HG03064 (cell line): ENCODE measurements around the gene CYSTM1.
A peak's percentile ranks its signal among the peaks of the same experiment; 100 is the strongest.
"Not testable (repeated sequence)": the region's sequence is repeated elsewhere in the genome, so short reads cannot be mapped to it uniquely, and the experiment has no call there.

Experiments used
- ATAC-seq: cut with Tn5 transposase; IDR thresholded peaks from one replicate; pipeline ENCODE4 v1.9.1; 2021; ENCODE audit warnings: low read depth; ENCODE audit not compliant: unreplicated experiment

Gene CYSTM1

DNA sequence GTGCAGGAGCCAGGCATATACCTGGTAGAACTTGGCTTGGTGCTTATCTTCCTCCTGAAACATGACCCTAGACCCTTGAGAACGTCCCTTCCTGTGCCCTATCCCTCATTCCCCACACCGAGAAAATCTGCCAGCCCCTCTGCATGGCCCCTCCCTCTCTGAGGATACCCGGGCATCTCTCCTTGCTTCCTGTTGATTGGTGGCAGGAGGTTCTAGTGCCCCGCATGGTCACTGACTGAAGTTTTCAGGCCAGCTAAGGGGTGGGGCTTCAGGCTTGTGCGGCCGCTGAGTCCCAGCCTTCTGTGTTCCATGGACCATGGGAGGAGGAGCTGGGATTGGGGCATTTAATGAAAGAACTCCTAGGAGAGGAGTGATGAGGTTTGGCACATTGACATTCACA lies 26.5 kb upstream of the CYSTM1 start:
- ATAC-seq = no peak

DNA sequence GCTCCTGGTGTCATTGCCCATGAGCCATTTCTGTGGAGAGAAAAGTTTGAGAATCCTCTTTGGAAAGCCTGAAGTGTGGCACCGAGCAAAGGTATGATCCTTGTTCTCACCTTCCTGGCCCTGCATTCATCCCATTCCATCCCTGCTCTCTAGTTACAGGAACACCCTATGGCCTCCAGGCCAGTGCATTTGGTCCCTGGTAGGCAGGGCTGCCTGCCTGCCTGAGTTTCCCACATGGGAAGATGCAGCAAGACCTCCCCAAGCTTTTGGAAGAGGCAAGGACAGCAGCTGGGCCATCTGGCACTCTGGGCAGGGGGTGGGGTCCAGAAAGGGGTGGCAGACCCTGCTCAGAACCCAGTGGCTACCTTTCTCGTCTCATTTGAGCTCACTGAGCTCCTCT lies 24.8 kb upstream of the CYSTM1 start:
- ATAC-seq = no peak

DNA sequence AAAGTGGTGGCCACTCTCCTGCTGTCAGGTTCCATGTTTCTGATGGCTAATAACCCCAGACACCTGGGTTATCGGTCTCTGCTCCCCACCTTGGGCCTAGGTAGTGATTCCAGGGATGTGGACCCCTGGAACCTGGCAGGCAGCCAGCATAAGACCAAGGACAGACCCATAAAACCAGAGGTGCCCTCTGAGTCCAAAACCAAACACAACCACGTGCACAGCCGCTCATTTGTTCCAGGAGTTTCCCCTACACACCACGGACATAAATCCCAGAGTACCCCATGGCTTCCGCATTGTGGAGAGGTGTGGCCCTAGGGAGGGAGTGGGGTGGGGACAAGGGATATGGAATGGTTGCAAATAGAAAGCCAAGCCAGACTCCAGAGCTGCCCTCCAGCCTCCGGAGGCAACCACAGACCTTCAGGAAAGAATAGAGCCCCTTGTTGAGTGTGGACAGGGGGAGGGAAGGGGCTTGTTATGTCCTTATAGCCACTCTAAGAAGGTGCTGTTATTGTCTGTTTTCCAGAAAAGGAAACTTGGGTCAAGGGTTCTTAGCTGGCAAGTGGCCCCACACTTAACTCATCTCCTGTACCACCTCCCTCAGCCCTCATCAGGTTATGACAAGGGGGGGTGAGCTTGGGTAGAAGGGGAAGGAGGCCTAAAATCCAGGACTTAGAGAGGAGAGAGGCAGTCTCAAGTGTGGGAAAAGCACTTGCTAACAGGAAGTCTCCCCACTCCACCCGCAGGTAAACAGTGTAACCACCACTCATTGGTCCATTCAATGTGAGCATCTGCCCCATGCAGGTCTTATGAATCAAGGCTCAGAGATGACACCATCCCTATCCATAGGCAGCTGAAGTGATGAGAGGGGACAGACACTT lies 23.6 kb upstream of the CYSTM1 start:
- ATAC-seq = no peak

DNA sequence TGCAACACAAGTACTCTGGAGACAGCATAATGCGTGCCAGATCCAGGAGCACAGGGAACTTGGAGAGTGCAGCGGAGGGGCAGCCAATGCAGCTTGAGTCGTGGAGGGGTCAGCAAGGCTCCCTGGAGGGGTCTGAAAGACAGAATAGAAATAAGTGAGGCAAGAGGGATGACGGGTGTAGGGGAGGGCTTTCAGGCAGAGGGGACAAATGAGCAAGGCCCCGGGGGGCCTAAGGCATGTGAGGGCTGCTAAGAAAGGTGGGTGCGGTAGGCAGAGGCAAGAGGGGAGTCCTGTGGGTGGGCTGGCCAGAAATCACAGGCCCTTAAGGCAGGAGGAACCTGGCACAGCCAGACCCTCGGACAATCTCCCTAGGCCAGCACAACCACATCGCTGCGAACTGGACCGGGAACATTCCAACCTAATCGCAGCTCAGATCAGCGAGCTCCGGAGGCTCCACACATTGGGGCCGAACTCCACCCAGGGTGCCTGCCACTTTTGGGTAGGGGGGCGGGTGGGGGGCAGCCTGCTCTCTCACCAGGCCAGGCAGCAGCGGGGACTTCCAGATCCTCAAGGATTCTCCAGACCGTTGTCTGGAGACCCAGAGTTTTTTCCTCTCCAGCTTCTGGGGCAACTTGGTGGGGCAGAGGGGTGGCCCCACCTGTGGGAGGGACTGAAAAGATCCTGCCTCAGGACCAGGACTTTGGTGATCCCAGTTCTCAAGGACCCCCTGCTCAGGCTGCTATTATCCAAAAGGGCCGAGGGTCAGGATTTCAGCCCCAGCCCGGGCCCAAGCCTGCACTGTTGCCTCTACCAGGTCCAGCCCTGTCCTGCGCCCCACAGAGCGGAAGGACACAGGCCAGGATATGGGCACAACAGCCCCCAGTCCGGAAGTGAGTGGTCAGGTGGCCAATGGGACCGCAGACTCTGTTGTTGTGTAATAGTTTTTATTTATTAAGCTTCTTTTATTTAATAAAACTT lies 22.7 kb upstream of the CYSTM1 start:
- ATAC-seq = no peak

DNA sequence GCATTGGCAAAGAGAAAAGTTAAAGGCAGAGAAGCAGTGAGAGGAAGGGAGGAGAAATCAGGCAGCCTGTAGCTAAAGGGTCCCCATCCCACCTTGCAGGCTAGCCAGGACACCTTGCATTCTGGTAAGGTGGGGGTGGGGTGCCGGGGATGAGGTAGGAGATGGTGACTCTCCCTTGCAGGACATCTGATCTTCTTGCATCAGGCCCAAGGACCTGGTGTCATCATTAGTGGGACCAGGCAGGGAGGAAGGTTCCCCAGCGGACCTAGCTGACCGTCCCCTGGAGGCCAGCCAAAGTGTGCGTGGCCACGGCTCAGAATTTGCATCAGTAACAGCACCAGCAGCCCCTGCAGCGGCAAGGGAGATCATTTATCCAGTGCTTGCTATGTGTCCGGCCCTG lies 21.7 kb upstream of the CYSTM1 start:
- no peak for ATAC-seq

DNA sequence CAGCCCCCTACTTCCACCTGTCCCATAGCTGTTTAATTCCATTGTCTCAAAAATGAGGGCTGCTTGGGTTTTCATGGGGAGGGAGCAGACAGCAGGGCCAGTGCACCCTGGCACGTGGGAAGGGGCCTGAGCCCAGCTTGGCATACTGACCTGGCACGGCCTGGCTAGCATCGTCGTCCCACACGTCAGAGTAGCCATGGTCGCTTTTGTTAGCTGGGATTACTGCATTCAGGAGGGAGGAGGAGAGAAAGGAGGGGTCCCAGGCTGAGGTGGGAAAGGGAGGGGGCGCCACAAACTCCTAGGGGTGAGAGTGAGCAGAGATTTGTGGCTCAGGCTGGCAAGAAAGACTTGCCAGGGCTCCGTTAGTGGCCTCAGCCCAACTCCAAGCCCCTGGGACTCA lies 21.1 kb upstream of the CYSTM1 start:
- no peak for ATAC-seq

DNA sequence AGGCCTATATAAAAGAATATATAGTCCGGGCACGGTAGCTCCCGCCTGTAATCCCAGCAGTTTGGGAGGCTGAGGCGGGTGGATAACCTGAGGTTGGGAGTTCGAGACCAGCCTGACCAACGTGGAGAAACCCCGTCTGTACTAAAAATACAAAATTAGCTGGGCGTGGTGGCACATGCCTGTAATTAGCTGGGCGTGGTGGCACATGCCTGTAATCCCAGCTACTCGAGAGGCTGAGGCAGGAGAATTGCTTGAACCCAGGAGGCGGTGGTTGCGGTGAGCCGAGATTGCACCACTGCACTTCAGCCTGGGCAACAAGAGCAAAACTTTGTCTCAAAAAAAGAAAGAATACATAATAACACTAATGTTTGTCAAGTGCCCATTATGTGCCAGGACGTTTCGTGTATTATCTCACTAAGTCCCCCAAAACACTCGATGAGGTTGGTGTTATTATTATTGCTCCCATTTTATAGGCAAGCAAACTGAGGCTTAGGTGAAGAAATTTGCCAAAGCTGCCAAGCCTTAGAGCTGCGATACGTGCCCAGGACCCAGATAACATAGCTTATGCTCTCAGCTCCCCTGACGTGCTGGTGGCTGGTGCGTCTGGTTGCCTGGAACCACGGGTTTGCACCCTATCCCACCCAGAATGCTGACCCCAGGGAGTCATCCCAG lies 20.1 kb upstream of the CYSTM1 start:
- ATAC-seq = not testable (repeated sequence)

DNA sequence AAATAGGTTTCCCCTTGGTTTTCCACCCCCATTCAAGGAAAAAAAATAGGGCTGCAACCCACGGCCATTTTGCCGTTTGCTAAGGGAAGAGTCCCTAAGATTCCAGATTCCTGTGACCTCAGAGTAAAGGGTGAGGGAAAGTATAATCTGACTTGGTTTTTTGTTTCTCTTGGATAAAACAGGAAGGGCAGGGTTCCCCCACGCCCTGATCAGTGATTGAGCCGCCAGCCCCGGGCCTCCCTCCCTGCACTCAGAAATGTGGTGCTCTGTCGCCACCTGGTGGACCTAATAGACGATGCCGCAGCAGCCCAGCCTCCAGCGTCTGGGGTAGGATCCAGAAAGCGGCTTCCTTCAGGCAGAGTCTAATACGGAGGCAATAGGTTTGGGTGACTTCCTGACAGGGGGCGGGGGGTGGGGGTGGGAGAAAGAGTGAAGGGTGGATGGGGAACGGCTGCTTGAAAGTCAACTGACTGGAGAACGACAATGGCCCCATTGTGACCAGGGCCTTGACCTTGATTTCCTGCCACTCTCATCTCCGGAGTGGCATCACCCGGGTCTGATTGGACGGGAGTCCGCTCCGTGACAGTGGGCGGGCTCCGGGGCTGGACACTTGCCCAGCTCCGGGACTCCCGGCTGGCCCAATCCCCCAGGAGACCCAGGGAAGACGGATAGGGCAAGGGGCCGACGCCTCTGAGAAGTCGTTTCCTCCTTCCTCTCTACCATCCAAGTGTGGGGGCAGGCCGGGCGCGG lies 17.8 kb upstream of the CYSTM1 start:
- ATAC-seq = peak; percentile 90

DNA sequence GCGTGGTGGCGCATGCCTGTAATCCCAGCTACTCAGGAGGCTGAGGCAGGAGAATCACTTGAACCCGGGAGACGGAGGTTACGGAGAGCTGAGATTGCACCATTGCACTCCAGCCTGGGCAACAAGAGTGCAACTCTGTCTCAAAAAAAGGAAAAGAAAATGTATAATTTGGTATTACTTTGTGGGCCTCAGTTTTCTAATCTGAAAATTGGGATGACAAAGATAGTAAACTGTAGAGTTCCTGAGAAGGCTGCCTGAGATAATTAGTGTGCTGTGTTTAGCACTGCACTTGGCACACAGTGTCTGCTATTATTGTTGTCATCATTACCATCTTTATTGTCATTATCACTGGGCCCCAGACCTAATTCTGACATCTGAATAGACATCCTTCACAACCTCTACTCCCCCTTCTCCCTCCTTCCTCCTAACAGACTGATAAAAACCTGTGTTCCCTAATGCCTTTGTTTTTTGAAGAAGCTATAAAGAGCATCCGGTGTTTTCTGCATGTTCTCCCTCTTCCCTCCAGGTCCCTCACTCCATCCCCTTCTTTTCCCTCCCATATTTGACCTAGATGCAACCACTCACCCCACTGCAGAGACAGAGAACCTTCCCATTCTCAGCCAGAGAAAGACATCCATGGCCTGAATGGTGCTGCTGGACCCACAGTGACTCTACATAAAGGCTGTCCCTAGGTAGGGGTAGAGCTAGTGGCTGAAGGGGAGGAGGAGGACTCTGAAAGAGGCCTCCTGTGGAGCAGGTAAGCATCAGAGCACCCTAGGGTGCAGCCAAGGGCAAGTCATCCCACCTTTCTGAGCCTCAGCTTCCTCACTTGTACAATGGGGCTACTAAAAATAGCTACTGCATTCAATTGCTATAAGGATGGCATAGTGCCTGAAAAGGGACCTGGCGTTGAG lies 15.7 kb upstream of the CYSTM1 start:
- ATAC-seq = no peak

DNA sequence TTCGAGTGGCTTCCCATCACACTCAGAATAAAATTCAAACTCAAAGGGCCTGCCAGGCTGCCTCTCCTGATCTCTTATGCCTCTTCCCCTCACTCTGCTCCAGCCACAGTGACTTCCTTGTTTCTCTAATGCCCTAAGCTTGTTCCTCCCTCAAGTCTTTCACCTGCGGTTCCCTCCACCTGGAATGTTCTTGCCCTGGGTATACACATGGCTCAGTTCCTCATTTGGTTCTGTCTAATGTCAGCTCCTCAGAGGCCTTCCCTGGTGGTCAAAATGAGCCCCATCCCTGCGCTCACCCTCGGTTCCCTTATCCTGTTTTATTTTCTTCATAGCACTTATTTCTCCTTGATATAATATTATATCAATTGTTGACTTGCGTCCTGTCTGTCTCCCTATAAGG lies 12.7 kb upstream of the CYSTM1 start:
- ATAC-seq = no peak

DNA sequence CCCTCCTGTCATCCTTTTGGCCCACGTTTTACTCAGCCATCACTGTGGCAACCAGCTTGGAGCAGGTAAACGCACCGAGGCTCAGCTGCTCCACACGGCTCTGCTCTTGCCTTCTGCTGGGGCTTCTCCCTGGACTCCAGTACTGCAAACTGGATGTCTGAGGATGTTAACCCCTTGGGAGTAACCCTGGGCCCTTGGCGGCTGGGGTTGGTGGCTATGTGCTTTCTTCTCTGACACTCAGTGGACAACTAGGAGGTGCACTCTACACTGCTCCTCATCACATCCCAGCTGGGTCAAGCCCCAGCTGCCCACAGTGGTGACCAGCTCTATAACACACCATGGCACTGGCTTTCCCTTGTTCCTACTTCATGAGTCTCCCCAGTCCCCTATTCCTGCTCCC lies 12.2 kb upstream of the CYSTM1 start:
- no peak for ATAC-seq

DNA sequence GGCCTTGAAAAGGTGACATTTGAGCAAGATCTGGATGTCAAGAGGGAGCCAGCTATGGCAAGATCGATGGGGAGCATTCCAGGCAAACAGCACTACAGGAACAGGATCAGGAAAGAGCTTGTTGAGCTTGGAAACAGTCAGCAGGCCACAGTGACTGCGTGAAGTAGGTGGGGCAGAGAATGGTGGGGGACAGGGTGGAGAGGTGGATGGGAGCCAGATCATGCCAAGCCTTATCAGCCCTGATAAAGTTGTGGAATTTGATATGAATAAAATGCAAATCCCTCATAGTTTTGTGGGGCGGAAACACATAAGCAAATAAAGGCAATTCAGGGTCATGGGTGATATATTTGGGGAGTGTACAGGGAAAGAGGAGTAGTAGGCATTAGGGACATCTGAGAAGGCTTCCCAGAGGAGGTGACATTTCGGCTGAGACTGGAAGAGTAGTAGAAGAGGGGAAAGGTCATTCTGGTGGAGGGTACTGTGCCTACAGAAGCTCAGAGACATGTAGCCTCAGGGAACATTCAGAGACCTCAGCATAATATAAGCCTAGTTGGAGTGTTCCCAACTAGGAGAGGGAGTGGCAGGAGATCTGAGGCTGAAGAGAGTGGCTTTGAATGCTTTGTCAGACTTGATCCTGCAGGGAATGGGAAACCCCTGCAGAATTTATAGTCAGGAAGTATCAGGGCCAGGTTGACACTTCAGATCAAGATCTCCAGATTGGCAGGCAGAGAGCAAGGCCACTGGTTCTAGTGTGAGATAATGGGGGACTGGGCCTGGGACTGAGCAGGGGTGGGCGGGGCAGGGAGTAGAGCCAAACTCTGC lies 9.7 kb upstream of the CYSTM1 start:
- ATAC-seq = no peak

DNA sequence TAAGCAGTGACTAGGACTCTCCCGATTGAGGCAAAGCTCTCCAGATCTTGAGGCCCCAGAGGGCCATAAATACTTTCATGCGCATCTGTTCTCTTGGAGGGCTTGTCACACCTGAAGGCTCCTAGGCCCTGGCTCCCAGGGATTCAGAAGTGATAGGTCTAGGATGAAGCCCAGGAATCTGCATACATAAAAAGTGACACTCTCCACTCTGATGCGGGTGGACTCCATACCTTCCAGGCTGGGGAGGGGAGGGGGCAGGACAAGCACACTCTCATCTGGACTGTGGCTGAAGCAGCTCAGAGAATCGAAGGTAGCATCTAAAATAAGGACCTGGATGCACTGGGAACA lies 9.1 kb upstream of the CYSTM1 start:
- no peak for ATAC-seq

DNA sequence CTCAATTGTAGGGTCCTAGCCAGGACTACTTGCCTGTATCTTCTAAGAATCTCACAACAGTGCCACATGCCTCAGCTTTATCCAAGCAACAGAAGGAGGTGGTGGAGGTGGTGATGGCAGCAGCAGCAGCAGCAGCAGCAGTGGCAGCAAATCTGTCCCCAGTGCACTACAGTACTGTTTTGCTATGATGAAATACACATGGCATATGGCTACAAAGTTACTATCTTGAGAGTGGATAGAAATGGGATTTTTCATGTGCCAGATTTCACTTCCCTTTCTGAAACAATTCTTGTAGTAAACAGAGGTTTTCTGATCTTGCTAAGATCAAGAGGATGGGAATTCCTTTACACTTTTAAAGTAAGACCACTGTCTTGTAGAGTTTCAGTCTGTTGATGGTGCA lies 8.1 kb upstream of the CYSTM1 start:
- no peak for ATAC-seq

DNA sequence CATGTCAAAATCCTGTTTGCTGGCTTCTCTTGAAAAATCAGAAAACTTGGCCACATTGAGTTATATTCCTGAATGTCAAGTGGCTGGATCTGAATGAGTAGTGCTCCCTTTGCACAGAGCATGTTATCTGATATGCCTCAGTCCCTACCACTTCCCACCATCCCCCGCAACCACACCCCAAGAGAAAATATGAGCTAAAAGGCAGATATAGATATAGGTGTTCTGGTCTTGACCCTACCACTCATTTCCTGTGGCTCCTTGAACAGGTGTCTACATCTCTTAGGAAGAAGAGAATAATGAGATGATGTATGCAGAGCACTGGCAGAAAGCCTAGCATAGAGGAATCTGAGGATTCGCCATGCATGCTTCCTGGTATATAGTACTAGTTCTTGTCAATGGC lies 6.6 kb upstream of the CYSTM1 start:
- no peak for ATAC-seq

DNA sequence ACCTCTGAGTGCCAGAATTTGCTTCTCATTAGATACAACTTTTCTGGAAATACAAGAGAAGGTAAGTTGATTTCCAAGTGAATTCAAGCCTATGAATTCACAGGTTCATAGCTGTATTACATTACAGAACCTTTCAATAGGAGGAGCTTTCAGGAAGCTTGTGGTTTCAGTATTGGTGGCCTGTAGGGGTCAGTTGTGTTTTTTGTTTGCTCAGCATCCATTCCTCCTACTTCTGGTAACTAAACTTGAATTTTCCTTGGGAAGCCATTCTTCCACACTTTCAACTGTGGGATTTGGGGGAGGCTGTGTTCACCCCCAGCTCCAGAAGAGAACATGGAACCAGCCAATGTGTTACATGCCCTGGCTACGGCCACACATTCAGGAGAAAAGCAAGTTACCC lies 5.6 kb upstream of the CYSTM1 start:
- no peak for ATAC-seq

DNA sequence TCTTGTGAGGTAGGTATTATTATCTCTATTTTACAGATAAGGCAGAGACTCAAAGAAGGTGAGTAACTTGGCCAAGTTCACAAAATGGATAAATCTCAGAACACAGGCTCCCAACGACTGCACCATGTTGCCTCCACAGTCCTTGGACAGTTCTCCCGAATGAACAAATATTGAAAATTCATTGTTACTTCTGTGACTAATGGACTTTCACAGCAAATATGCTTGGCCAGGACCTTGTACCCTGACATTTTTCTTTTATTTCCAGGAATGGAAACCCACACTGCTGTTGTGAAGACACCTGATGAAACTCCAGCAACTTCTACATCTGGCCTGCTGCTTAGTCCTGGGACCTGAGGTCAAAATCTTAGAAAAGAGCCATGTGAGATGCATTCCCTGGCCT lies 2.5 kb upstream of the CYSTM1 start:
- no peak for ATAC-seq

DNA sequence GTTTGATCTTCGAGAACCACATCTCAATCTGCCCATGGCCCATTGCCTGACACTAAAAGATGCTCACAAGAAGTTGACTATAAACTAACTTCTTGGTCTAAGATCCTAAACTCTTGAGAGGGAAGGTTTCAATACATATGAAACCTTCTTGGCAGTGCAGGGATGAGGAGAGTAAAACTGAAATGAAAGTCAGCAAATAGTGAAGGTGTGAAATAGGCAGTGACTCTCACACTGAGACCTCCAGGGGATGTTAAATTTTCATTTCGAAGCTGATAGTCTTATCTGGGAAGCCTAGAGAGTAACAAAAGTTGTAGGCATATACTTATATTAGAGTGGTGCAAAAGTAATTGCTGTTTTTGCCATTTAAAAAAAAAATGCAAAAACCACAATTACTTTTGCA lies 974 bp upstream of the CYSTM1 start:
- no peak for ATAC-seq
